ENCODE measurements around the gene ZBTB7A.

ZBTB7A gene

DNA sequence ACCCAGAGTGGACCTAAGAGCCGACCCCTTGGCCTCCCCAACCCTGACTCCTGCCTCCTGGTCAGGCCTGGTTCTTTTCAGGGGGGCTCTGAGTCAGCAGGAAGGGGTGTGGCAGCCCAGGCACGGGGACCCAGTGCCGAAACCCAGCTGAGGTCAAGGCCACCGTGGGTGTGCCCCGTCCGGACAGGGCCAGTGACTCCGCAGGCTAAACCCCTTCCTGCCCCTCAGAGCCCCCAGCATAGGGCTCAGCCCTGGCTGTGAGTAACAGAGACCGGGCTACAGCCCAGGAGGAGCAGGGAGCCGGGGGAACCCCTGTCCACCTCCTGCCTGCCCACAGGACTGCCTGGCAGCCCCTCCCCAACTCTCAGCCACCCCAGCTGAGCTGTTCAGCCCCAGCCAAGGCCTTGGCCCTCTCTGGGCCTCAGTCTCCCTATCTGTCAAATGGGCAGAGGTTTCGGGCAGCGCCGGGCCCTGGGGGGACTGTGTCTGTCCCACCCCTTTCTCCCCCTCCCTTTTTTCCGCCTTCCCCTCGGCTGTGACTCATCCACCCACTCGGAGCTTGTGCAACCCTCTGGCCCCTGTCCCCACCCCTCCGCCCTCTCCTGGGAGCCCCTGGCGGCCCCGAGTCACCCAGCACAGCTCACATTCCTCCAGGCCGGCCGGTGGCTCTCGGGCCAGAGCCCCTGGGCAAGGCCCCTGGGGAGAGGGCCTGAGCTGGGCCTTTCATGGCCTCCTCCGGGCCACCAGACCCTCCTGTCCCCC, 8.6 kb downstream of the ZBTB7A start:
- peak in 1 of 2 donors; percentile 47 for DNase-seq (ENCODE audit: extremely low read depth in 1 of 2, low read depth in 1 of 2)

- no peak for DNase-seq (ENCODE audit: extremely low read depth in 1 of 2, low read depth in 1 of 2)
Observed at GRCh38 chr19:4055209-4055552, 11.5 kb downstream of the ZBTB7A start.

DNA sequence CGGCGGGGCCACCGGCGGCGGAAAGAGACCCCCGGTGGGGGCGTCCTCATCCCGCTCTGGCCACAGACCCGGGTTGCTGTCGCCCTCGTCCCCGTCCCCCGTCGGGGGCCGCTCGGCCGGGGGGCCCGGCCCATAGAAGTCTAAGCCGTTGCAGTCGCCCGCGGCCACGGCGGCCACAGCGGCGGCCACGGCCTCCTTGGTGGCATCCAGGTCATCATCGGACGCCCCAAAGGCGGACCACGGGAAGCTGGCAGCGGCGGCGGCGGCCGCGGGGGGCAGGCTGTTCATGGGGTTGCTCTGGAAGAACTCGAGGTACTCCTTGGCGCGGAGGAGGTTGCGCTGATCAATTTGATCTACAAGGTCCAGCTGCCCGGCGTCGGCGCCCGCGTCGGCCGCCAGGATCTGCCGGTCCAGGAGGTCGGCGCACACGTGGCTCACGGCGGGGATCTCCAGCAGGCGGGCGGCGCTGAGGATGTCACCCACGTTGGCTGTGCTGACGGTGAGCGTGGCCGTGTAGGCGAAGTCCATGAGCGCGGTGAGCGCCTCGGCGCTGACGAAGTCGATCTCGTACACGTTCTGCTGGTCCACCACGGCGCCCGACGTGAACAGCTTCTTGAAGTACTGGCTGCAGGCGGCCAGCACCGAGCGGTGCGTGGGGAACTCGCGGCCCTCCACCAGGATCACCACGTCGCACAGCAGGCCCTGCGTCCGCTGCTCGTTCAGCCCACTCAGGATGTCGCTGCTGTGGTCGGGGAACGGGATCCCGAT, 12.1 kb downstream of the ZBTB7A start:
- DNase-seq (ENCODE audit: extremely low read depth in 1 of 2, low read depth in 1 of 2), result no peak

DNA sequence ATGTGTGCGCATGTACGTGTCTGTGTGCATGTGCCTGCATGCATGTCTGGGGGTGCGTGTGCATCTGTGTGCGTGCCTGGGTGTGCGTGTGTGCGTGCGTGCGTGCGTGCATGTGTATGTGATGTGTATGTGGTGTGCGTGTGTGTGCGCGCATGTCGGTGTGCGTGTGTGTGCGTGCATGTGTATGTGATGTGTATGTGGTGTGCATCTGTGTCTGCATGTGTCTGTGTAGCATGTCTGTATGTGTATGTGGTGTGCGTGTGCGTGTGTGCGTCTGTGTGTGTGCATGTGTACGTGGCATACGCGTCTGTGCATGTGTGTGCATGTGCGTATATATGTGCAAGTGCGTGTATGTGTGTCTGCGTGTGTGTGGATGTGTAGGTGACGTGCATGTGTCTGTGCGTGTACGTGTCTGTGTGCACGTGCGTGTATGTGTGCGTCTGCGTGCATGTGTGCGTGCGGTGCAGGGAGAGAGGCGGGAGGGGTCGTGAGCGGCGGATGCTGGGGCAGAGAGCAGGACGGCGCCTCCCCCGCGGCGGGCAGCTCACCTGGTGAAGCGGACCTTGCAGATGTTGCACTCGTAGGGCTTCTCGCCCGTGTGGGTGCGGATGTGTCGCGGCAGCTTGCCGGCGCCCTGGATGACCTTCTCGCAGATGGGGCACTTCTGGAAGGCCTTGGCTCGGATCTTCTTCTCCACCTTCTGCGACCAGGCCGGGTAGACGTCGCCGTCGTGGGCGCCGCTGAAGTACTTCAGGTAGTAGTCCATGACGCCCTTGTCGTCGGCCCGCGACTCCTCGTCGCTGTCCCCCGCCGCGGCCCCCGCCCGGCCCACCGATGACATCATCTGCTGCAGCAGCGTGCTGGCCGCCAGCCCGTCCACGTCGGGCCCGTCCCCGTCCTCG, 13.0 kb downstream of the ZBTB7A start:
- DNase-seq (ENCODE audit: extremely low read depth in 1 of 2, low read depth in 1 of 2), result no peak

GRCh38 chr19:4052993-4053422, 13.7 kb downstream of the ZBTB7A start:
- no peak for DNase-seq (ENCODE audit: extremely low read depth in 1 of 2, low read depth in 1 of 2)

- no peak for DNase-seq (ENCODE audit: extremely low read depth in 1 of 2, low read depth in 1 of 2)
Observed at GRCh38 chr19:4052114-4052992, 14.3 kb downstream of the ZBTB7A start.

- DNase-seq (ENCODE audit: extremely low read depth in 1 of 2, low read depth in 1 of 2), result no peak
Observed at GRCh38 chr19:4051175-4052101, 15.3 kb downstream of the ZBTB7A start.

GRCh38 chr19:4049432-4049831, 17.3 kb downstream of the ZBTB7A start:
- DNase-seq (ENCODE audit: extremely low read depth in 1 of 2, low read depth in 1 of 2), result no peak

DNA sequence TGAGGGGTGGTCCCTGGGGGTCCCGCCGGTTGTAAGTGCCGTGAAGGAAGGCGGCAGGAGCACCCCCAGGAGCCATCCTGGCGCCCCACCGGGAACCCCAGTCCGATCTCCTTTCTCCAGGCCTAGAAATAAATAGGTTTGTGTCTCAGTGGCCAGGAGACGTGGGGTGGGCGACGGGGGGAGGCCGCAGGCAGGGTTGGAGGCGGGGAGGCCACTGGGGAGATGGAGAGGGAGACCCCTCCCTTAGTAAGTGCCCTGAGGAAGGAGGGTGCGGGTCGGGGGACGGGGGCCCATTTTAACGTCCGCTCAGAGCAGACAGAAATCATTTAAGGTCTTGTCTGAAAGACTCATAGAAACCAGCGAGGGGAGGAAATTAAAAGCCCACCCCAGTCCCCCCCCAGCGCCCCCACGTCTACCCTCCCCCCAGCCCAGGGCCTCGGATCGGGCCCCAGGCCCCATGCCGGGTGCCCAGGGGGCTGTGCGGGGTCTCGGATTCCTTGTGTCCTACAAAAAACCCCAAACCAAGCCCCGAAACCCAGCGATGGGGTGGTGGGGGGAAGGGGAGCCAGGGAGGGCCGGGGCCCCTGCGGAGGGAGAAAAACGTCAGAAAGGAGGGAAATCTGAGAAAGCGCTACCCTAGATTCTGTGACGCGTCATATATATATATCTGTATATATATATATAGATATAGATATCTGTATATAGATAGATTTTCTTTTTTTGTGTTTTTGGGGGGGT, 19.6 kb downstream of the ZBTB7A start:
- DNase-seq (ENCODE audit: extremely low read depth in 1 of 2, low read depth in 1 of 2), result no peak

DNA sequence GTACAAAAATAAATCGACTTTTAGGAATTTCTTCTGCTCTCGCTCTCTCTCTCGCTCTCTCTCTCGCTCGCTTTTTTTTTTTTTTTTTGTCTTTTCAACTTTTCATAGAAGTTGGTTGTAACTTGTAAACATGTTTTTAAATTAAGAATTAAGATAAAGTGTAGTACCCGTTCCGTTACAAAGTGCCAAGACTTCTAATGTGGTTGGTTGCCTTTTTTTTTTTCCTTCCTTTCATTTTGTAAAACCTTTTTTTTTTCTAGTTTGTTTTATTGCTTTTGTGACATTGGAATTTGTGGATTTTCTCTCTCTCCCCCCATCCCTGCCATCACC, 20.4 kb downstream of the ZBTB7A start:
- DNase-seq (ENCODE audit: extremely low read depth in 1 of 2, low read depth in 1 of 2), result no peak

DNA sequence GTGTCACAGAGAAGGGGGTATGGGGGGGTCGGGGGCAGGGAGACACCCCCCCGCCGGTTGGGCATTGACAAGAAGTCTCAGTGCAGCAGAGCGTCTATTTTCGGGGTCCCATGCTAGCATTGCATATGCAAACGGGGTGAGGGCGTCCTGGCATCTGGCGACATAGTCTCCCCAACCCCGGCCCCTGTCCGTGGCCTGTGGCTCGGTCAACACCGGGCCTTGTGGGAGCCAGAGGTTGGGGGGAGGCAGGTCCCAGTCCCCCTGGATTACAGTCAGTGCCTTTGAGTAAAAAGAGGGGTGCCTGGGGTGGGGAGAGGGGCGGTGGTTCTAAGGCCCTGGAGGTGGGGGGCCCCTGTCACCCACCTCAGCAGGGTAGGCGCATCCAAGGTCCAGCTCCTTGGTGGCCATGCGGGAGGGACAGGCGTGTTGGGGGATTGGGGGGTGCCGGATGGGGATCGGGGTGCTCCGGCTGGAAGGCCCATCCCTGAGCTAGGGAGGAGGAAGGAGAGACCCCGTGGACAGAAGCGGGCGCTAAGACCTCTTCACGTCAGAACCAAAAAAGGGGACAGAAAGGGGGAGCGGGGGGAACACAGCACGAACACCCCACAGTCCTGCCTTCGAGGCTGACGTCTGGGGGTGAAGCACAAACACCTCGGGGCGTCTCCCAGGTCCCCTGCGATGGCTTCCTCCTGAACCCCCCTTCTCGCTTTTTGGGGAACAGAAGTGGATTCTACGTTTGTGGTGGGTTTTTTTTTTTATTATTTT, 20.9 kb downstream of the ZBTB7A start:
- no peak for DNase-seq (ENCODE audit: extremely low read depth in 1 of 2, low read depth in 1 of 2)

- DNase-seq (ENCODE audit: extremely low read depth in 1 of 2, low read depth in 1 of 2), result no peak
Observed at GRCh38 chr19:4044990-4045465, 21.7 kb downstream of the ZBTB7A start.

DNA sequence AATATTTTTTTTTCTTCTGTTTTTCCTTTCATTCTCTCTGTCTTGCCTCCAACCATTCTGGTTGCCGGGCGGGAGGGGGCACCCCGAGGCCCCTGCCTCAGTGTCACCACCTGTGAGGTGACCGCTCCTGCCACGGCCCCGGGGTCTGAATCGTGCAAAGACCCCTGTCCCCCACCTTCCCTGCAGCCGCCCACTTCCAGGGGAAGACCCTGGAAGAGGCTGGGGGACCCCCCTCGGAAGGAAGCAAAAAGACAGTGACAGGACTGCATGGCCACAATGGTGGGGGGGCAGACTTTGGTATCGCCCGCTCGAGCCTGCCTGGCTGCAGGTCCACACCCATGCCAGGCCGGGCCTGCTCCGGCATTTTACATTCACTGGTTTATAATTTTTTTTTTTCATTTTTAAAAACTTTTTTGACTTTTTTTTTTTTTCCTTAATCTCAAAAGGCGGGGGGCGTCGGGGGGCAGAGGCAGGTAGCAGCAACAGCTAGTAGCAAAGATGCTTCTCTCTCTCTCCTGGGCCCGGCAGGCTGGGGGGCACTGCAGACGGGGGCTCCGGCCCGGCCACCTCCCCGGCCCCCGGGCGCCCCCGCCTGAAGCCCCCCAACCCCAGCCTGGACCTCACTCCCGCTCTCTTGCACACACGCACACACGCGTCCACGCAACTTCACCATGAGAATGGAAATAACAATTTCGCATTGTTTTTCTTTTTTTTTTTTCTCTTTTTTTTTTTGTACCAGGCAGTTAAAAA, 22.6 kb downstream of the ZBTB7A start:
- no peak for DNase-seq (ENCODE audit: extremely low read depth in 1 of 2, low read depth in 1 of 2)

GRCh38 chr19:4043401-4043800, 23.3 kb downstream of the ZBTB7A start:
- no peak for DNase-seq (ENCODE audit: extremely low read depth in 1 of 2, low read depth in 1 of 2)

- DNase-seq (ENCODE audit: extremely low read depth in 1 of 2, low read depth in 1 of 2), result no peak
Observed at GRCh38 chr19:4042731-4043082, 24.0 kb downstream of the ZBTB7A start.

DNA sequence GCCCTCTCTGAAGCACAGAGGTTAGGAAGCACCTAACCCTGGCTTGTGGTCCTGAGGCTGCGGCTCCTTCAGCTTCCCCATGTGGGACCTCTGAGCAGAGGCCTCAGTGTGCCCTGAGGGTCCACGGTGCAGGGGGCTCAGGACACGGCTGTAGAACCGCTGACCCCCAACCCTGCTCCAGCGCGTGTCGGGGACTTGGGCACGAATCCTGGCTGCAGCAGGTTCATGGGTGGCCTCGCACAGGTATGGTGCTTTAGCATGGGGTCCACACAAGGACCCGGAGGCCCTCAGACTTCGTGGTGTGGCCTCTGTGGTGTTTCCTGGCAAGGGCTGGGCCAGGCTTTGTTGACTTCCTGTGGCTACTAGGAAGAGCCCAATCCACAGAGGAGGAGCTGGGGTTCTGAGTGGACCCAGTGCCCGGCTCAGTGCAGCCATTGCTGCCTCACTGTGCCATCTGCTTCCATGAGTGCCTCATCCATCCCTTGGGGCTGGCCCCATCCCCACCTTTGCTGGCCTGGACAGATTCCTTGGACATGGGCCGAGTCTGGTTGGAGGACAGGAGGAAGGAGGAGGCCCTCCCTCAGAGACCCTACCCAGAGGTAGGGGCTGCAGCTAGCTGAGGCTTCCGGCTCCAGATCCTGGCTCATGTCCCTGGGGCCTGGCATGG, 24.5 kb downstream of the ZBTB7A start:
- no peak for DNase-seq (ENCODE audit: extremely low read depth in 1 of 2, low read depth in 1 of 2)
